Osteocyte (in vitro differentiated cells): ENCODE data around the gene DNAH12. TPM values are rescaled to one million over a fixed set of nuclear protein-coding genes. Genes with fewer than 3 reads are reported as not detected.

Experiments
- DNase-seq: peaks from one replicate; pipeline ENCODE4 v3.0.0; 2021; ENCODE audit warnings: mixed read lengths; ENCODE audit not compliant: unreplicated experiment; ENCODE audit errors: extremely low spot score
- H3K27ac Mint-ChIP-seq: one replicate; pipeline ENCODE4 v1.8.0; 2021; ENCODE audit warnings: mild to moderate bottlenecking, mixed read lengths; ENCODE audit not compliant: unreplicated experiment
- H3K27me3 Mint-ChIP-seq: one replicate; pipeline ENCODE4 v1.8.0; 2021; ENCODE audit warnings: mixed read lengths; ENCODE audit not compliant: unreplicated experiment
- H3K36me3 Mint-ChIP-seq: one replicate; pipeline ENCODE4 v1.8.0; 2021; ENCODE audit warnings: mixed read lengths; ENCODE audit not compliant: unreplicated experiment
- H3K4me1 Mint-ChIP-seq: one replicate; pipeline ENCODE4 v1.8.0; 2021; ENCODE audit warnings: mixed read lengths; ENCODE audit not compliant: unreplicated experiment
- H3K4me3 Mint-ChIP-seq: one replicate; pipeline ENCODE4 v1.8.0; 2021; ENCODE audit warnings: mild to moderate bottlenecking, moderate library complexity, mixed read lengths; ENCODE audit not compliant: unreplicated experiment
- H3K9me3 Mint-ChIP-seq: one replicate; pipeline ENCODE4 v1.8.0; 2021; ENCODE audit warnings: mixed read lengths; ENCODE audit not compliant: unreplicated experiment
- total RNA-seq: library from RNA; stranded (reverse); gene quantifications from 2 replicates; pipeline ENCODE4 v1.2.1, GENCODE V29; 2021
- TF ChIP-seq, protein P1 (sequence below): fragments of 200-600 bp; sonication (generic); IDR thresholded peaks from 2 replicates; pipeline ENCODE4 v1.5.0; 2021; ENCODE audit warnings: antibody characterized with exemption, mild to moderate bottlenecking, moderate library complexity

The DNAH12 gene
- total RNA-seq, 1 donor from 2014 or later = 0.08 TPM

DNA sequence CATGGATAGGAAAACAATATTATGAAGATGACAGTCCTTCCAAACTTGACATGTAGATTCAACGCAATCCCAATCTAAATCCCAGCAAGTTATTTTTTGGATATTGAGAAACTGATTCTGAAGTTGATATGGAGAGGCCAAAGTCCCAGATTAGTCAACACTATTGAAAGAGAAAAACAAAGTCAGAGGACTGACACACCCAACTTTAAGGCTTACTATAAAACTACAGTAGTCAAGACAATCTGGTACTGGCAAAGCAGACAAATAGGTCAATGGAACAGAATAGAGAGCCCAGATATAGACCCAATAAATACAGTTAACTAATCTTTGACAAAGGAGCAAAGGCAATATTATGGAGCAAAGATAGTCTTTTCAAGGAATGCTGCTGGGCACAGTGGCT lies 132.4 kb downstream of the DNAH12 start:
- peaks cover 3% of the 10 kb centered on the region for H3K9me3 Mint-ChIP-seq
- no peak for DNase-seq
- H3K4me1 Mint-ChIP-seq = no peaks in the 10 kb centered on the region
- H3K36me3 Mint-ChIP-seq = no peaks in the 10 kb centered on the region
- TF ChIP-seq, protein P1, sequence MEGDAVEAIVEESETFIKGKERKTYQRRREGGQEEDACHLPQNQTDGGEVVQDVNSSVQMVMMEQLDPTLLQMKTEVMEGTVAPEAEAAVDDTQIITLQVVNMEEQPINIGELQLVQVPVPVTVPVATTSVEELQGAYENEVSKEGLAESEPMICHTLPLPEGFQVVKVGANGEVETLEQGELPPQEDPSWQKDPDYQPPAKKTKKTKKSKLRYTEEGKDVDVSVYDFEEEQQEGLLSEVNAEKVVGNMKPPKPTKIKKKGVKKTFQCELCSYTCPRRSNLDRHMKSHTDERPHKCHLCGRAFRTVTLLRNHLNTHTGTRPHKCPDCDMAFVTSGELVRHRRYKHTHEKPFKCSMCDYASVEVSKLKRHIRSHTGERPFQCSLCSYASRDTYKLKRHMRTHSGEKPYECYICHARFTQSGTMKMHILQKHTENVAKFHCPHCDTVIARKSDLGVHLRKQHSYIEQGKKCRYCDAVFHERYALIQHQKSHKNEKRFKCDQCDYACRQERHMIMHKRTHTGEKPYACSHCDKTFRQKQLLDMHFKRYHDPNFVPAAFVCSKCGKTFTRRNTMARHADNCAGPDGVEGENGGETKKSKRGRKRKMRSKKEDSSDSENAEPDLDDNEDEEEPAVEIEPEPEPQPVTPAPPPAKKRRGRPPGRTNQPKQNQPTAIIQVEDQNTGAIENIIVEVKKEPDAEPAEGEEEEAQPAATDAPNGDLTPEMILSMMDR = no peak
- H3K4me3 Mint-ChIP-seq = no peak overlapping the region
- H3K27me3 Mint-ChIP-seq = peaks cover 46% of the 10 kb centered on the region
- no peak overlapping the region for H3K27ac Mint-ChIP-seq

DNA sequence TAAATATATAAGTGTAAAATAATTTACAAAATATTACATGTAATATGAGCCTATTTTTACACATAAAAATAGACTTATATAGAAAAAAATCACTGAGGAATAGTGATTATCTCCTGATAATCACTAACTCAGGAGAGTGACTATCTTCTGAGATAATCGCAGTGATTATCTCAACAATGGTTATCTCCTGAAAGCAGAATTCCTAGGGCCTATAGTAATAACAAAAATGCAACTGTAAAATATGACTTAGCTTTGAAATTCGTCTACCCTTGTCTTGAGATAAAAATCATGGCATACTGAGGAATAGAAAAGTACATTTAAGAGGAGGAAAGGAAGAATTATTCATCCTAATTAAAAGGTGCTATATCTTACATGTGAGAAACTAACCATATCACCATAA lies 134.7 kb downstream of the DNAH12 start:
- Mint-ChIP-seq H3K4me3 (no peak overlapping the region), H3K27me3 (peaks cover 48% of the 10 kb centered on the region)

DNA sequence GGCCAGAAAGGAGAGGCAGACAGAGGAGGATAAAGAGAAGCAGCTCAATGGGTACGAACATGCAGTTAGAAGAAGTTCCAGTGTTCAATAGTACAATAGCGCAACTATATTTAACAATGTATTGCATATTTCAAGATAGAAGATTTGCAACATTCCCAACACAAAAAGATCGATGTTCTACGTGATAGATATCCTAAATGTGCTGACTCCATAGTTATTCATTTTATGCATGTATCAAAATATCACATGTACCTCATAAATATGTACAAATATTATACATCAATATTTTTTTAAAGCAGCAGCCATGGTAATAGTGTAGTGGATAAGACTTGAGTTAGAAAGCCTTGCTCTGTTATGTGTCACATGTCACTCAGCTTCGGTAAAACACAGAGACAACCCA lies 141.5 kb downstream of the DNAH12 start:
- Mint-ChIP-seq H3K9me3 (peaks cover 5% of the 10 kb centered on the region), H3K36me3 (peaks cover 1% of the 10 kb centered on the region), H3K27ac (no peak overlapping the region), H3K4me1 (peaks cover under 1% of the 10 kb centered on the region), H3K27me3 (peaks cover 56% of the 10 kb centered on the region), H3K4me3 (no peak overlapping the region)
- DNase-seq = no peak
- TF ChIP-seq, protein P1 = no peak

More for the DNA sequence above, 134.7 kb downstream of the DNAH12 start:
- peaks cover 3% of the 10 kb centered on the region for H3K9me3 Mint-ChIP-seq
- no peaks in the 10 kb centered on the region for H3K4me1 Mint-ChIP-seq
- TF ChIP-seq, protein P1 = no peak
- DNase-seq = no peak
- H3K27ac Mint-ChIP-seq = no peak overlapping the region
- H3K36me3 Mint-ChIP-seq = no peaks in the 10 kb centered on the region

DNA sequence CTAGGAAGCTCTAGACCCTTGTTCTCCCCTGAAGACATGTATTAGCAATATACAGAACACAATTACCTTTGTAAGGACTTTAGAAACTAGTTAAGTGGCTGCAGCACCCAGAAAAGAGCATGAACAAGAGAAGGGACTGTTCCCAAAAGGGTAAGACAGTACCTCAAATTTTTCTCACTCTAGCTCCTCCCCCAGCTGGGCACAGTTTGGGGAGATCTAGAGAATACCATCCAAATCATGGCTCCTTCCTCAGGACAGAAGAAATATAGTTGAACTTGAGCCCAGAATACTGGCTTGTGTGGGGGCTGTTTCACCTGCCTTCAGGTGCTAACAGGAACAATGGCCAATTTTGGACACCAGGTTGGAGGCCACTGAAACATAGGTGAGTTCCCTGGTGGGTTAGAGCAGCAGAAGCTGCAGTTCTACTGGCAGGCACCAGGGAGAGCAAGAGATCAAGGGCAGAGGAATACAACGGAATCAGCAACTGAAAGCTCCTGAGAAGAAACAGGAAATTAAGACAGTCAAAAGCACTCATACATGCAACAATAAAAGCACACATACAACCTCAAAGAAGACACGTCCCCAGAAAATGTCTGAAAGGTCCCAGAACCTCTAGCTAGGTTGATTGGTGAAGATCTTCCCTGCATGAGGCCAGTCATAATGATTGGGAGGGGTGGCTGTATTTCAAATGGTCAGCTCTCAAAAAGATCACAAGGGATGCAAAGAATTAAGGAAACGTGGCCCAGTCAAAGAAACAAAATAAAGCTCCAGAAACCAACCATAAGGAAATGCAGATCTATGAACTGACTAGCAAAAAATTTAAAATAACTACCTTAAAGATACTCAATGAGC lies 146.7 kb downstream of the DNAH12 start:
- peaks cover 5% of the 10 kb centered on the region for H3K9me3 Mint-ChIP-seq
- TF ChIP-seq, protein P1 = peak; percentile 74
- H3K4me3 Mint-ChIP-seq = no peak overlapping the region
- DNase-seq = no peak
- H3K27ac Mint-ChIP-seq = no peak overlapping the region
- peaks cover 1% of the 10 kb centered on the region for H3K36me3 Mint-ChIP-seq
- peaks cover 52% of the 10 kb centered on the region for H3K27me3 Mint-ChIP-seq
- H3K4me1 Mint-ChIP-seq = peaks cover 3% of the 10 kb centered on the region

DNA sequence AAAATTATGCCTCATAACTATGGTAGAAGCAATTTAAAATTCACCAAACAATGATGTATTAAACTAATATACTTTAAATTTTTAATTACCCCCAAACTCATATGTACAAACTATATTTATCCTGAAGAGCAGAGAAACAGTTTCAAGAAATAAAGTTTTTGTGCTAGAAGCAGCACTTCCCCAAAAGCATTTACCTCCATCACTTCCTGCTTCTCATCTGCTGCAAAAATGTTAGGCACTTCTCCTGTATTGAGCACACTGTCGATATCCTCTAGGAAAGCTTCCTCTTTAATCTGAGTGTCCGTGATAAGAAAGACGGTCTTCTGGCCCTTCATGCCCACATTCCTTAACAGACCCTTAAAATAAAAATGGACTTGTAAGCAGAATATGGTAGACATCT lies 150.2 kb downstream of the DNAH12 start:
- Mint-ChIP-seq H3K4me3 (no peak overlapping the region), H3K4me1 (peaks cover 3% of the 10 kb centered on the region)

More for the DNA sequence above, 150.2 kb downstream of the DNAH12 start:
- no peak for DNase-seq
- Mint-ChIP-seq H3K36me3 (peaks cover 1% of the 10 kb centered on the region), H3K27ac (no peak overlapping the region), H3K27me3 (peaks cover 40% of the 10 kb centered on the region), H3K9me3 (peaks cover under 1% of the 10 kb centered on the region)
- TF ChIP-seq, protein P1 = no peak
